Erythroblast (primary cell): Measurements from ENCODE around the gene AFAP1L1.

Experiments
- GATA1 ChIP-seq: IDR thresholded peaks from 2 replicates; pipeline ENCODE4 v1.6.1; 2011; ENCODE audit warnings: low read depth, mild to moderate bottlenecking, control low read depth, low read length, moderate library complexity
- POLR2A ChIP-seq: IDR thresholded peaks from 2 replicates; pipeline ENCODE4 v1.6.1; 2011; ENCODE audit warnings: mild to moderate bottlenecking, low read length

- TF ChIP-seq POLR2A (no peak), GATA1 (no peak)
Measured at GRCh38 chr5:149355688-149356087, 84.0 kb downstream of the AFAP1L1 start.
